SW480 (cell line): ENCODE data around the gene UGCG.
"Not testable (repeated sequence)": the region's sequence is repeated elsewhere in the genome, so short reads cannot be mapped to it uniquely, and the experiment has no call there.

Source experiments
- DNase-seq: peaks from one replicate; pipeline ENCODE4 v3.0.0-alpha.2; 2016; ENCODE audit warnings: low spot score

Gene UGCG

DNA sequence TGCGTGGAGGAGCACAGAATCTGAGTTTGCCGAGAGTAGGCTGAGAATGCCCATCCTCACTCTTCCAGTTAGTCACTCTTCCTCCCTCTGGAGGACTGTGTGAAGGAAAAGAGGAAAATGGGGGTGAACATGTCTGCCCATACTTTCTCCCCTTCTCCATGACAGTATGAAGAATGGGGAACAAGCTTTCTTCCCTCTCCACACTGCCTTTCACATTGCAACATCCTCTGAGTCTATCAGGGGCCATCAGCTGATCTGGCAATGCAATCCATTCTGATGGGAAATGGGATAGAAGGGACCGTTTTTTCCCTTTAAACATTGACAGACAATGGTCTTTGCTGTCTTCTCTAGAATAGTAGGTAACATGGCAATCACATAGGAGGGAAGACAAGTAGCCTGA lies 56.8 kb downstream of the UGCG start:
- DNase-seq, result no peak

GRCh38 chr9:111955048-111955447 lies 58.4 kb downstream of the UGCG start:
- DNase-seq, result no peak

GRCh38 chr9:111957856-111958631 lies 61.4 kb downstream of the UGCG start:
- peak; percentile 57 for DNase-seq

DNA sequence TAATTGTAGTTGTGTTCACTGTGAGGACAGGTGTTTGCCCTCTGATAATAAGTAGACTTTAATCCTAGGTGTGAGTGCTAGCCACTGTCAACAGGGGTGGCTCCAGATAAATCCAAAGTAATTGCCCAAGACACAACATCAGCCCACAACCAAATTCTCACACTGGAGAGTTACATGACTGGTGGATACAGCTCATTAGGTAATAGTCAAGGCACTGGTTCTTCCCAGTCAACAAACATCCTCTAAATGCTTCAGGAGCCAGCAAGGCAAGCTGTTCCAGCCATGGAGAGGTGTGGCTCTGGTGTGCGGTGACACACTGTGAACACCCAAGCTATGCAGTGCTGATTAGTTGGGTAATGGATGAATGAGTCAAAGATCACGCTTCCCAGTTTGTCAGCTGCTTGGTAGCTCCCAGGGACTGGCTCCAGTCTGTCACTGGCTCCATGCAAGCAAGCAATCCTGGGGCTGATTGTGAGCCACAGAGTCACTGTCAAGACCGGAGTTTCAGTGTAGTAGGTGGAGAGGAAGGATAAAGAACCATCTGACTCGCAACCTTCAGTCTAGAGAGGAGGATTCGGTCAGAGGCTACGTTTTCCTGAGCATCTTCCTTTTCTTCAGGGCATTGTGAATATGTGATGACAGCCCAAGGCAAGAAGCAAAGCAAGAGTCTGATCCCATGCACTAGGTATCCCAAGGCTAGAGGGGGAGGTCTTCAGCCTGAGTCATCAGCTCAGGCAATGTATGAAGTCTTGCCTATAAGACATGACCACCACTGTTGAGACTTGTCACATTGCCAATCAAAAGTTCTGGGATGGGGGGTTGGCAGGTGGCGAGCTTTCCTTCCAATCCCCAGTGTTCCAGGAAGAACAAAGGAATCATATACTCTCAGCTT lies 63.1 kb downstream of the UGCG start:
- DNase-seq, result peak; percentile 66

GRCh38 chr9:111960485-111960884 lies 63.9 kb downstream of the UGCG start:
- not testable (repeated sequence) for DNase-seq

- DNase-seq, result no peak
These were observed 64.4 kb downstream of the UGCG start for GRCh38 chr9:111961009-111961408.

GRCh38 chr9:111961575-111961974 lies 65.0 kb downstream of the UGCG start:
- no peak for DNase-seq

GRCh38 chr9:111962021-111962420 lies 65.4 kb downstream of the UGCG start:
- DNase-seq, result no peak

- DNase-seq, result no peak
These were observed 67.4 kb downstream of the UGCG start for GRCh38 chr9:111963995-111964394.

GRCh38 chr9:111965566-111966019 lies 69.0 kb downstream of the UGCG start:
- DNase-seq, result peak; percentile 64

DNA sequence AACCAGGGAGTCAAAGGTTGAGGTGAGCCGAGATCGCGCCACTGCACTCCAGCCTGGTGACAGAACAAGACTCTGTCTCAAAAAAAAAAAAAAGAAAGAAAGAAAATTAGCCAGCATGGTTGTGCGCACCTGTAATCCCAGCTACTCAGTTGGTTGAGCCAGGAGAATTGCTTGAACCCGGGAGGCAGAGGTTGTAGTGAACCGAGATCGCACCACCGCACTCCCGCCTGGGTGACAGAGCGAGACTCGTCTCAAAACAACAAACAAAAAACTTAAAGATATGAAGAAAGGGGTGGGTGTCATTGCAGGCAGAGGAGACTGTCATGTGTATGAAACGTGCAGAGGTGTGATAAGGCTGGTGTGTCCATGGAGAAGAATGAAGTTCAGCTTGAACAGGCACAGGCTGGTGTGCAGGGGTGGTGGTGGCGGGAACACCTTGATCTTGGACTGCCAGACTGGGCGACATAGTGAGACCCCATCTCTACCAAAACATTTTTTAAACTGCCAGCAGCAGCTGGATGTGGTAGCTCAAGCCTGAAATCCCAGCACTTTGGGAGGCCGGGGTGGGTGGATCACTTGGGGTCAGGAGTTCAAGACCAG lies 69.6 kb downstream of the UGCG start:
- DNase-seq, result no peak

DNA sequence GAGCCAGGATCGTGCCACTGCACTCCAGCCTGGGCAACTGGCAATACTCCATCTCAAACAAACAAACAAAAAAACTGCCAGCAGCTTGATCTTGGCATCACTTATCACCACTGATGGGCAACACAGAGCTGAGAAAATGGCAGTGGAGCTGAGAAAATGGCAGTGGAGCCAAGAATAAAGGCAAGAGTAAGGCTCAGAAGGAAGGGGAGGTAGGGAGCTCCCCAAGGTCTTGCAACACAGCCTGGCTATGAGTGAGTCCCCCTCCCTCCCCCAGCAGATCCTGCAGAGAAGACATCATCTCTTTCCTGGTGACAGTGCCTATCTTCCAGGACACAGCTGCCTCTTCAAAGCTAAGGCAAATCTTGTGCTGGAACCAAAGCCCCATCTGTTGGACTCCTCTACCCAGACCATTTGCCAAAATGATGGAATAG lies 70.3 kb downstream of the UGCG start:
- DNase-seq, result no peak

GRCh38 chr9:111967621-111968020 lies 71.0 kb downstream of the UGCG start:
- no peak for DNase-seq

GRCh38 chr9:111969061-111969460 lies 72.4 kb downstream of the UGCG start:
- no peak for DNase-seq

GRCh38 chr9:111969622-111970021 lies 73.0 kb downstream of the UGCG start:
- no peak for DNase-seq

DNA sequence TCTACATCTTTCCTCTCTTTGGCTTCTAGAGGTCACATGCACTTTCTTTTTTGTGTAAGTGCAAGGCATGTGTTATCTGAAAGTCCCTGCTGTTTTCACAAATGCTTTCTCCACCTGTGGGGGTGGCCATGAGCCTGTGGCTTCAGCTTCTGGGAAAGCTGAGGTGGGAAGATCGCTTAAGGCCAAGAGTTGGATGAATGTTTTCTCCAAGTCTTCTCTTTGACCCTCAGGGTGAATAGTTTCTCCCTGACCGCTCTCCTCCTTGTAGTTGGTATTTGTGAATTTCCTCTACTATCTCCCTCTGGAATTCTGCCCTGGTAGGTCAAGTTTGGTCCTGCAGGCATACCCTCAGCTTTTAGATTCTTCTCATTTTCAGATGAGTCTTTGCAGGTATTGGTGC lies 74.2 kb downstream of the UGCG start:
- DNase-seq, result no peak

- peak; percentile 29 for DNase-seq
These were observed 77.6 kb downstream of the UGCG start for GRCh38 chr9:111974092-111974681.

DNA sequence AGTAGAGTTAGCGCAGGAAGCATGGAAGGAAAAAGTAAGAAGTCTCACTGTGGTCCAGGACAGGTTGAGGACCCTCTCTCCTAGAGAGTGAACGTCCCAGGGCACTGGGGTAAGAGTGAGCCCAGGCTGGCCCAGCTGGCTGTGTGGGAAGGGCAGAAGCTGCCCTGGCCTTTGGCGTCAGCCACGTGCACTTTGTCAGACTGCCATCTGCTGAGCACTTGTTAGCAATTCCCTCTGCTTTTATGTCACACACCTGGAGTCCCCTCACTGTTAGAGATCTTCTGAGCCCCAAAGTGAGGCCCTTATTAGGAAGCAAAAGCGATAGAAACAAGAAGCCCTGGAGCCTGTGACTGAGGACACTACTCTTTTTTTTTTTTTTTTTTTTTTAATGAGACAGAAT lies 79.1 kb downstream of the UGCG start:
- peak; percentile 51 for DNase-seq

GRCh38 chr9:111978616-111979015 lies 82.0 kb downstream of the UGCG start:
- DNase-seq, result no peak

GRCh38 chr9:111979561-111979960 lies 82.9 kb downstream of the UGCG start:
- no peak for DNase-seq

- DNase-seq, result no peak
These were observed 83.8 kb downstream of the UGCG start for GRCh38 chr9:111980398-111980797.

DNA sequence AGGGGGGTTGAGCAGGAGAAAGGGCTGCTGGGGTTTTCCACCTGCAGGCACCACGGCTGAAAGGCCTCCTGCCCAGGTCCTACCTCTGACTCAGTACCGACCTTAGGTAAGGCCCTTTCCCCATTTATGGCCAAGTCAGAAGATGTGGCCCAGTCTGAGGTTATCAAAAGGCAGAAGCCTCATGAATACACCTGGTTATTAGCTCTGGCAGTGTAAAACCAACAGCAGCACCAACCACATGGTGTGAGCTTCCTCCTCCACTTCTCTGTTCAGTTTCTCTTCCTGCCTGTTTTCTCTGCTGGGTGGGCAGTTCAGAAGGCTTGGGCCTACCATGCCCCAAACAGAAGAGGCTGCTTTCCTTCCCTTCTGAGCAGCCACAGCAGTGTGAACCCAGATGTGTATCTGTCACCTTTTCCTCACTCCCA lies 86.9 kb downstream of the UGCG start:
- DNase-seq, result no peak
